ENCODE measurements around the gene ISCA1. TPM values are rescaled to one million over a fixed set of nuclear protein-coding genes. Genes with fewer than 3 reads are reported as not detected.
"Not testable (repeated sequence)": the region's sequence is repeated elsewhere in the genome, so short reads cannot be mapped to it uniquely, and the experiment has no call there.

Gene ISCA1
- total RNA-seq, 2 donors from 2014 or later, result 20.3 to 22.4 TPM

GRCh38 chr9:86315078-86315477 lies 32.7 kb upstream of the ISCA1 start:
- DNase-seq, result no peak
- TF ChIP-seq CTCF (IDR thresholded peaks at IDR 0.05), result no peak
- H3K9me3 ChIP-seq, result no peaks in the 10 kb centered on the region
- H3K27me3 ChIP-seq, result no peaks in the 10 kb centered on the region
- H3K4me1 ChIP-seq, result no peaks in the 10 kb centered on the region
- H3K27ac ChIP-seq, result no peak overlapping the region
- intact Hi-C loops (cut with DNase I), result no loop called here
- no peak overlapping the region for H3K9ac ChIP-seq (ENCODE audit: low read depth in 2 of 2, low read length in 2 of 2)
- peaks cover 37% of the 10 kb centered on the region for H3K36me3 ChIP-seq
- H3K4me3 ChIP-seq, result no peak overlapping the region

- H3K9me3 ChIP-seq; intact Hi-C loops (cut with DNase I); H3K4me1 ChIP-seq; H3K4me3 ChIP-seq; DNase-seq; H3K27ac ChIP-seq; H3K27me3 ChIP-seq; H3K9ac ChIP-seq (ENCODE audit: low read depth in 2 of 2, low read length in 2 of 2): not testable (repeated sequence)
- peaks cover 32% of the 10 kb centered on the region for H3K36me3 ChIP-seq
These were observed 30.6 kb upstream of the ISCA1 start for GRCh38 chr9:86312959-86313358.

DNA sequence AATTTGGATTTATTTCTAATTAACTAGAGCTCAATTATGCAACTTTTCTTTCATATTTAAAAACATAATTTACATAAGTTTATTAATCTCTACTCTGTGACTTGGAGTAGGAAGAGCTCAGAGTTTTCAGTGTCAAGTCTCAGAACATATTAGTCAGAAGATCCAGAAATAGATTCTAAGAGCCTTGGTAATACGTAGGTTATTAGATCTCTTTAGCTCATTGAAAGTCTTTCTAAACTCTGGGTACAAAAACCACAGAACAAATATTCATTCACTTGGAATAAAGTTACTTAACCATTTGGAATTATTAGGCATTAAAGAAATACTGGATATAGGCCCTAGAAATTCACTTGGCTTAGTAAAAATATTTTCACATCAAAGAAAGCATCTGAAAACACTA lies 26.3 kb upstream of the ISCA1 start:
- no peak for TF ChIP-seq CTCF (IDR thresholded peaks at IDR 0.05)
- Histone ChIP-seq H3K27ac (no peak overlapping the region), H3K9me3 (no peaks in the 10 kb centered on the region), H3K9ac (ENCODE audit: low read depth in 2 of 2, low read length in 2 of 2) (no peak overlapping the region), H3K4me1 (no peaks in the 10 kb centered on the region), H3K4me3 (no peak overlapping the region), H3K36me3 (peaks cover 13% of the 10 kb centered on the region), H3K27me3 (no peaks in the 10 kb centered on the region)
- no peak for DNase-seq
- intact Hi-C loops (cut with DNase I), result no loop called here

GRCh38 chr9:86304236-86304730 lies 21.9 kb upstream of the ISCA1 start:
- TF ChIP-seq CTCF (IDR thresholded peaks at IDR 0.05), result no peak
- no peaks in the 10 kb centered on the region for H3K4me1 ChIP-seq
- no peak for DNase-seq
- no peak overlapping the region for H3K9ac ChIP-seq (ENCODE audit: low read depth in 2 of 2, low read length in 2 of 2)
- peaks cover 13% of the 10 kb centered on the region for H3K36me3 ChIP-seq
- intact Hi-C loops (cut with DNase I), result loop anchor here (5.0 kb wide), 1 partner anchor 33 kb away; no protein-coding TSS in a partner anchor
- H3K27me3 ChIP-seq, result no peaks in the 10 kb centered on the region
- no peaks in the 10 kb centered on the region for H3K9me3 ChIP-seq
- no peak overlapping the region for H3K27ac ChIP-seq
- no peak overlapping the region for H3K4me3 ChIP-seq

DNA sequence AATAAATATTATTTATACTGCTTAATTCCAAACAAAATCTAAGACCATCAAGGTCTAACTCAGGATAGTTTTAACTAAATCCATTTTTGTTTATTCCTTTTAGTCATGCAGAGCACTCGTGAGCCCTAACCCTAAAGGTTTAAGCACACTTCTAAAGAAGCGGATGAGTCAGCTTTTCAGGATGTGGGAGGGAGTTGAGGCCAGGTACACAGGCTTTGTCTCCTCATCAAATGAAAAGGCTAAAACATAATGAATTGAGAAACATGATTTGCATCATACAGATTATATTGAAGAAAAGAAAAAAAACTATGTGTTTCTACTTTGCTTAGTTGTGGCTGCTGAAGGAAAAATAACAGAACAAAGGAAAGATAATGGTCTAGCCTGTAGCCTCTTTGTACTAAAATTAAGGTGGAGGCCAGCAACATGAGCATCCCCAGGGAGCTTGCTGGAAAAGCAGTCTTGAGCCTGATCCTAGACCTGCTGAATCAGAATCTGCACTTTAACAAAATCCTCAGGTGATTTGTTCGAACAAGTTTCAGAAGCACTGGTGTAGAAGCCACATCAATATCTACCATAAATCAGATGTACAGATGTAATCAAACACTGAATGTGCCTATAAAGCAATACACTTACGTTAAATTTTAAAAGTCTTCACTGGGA lies 21.1 kb upstream of the ISCA1 start:
- Histone ChIP-seq H3K27ac (no peak overlapping the region), H3K9ac (ENCODE audit: low read depth in 2 of 2, low read length in 2 of 2) (no peak overlapping the region), H3K9me3 (no peaks in the 10 kb centered on the region), H3K4me1 (no peaks in the 10 kb centered on the region), H3K36me3 (peaks cover 13% of the 10 kb centered on the region), H3K27me3 (no peaks in the 10 kb centered on the region), H3K4me3 (no peak overlapping the region)
- TF ChIP-seq CTCF (IDR thresholded peaks at IDR 0.05), result no peak
- no peak for DNase-seq
- intact Hi-C loops (cut with DNase I), result loop anchor here (5.0 kb wide), 1 partner anchor 34 kb away; no protein-coding TSS in a partner anchor

DNA sequence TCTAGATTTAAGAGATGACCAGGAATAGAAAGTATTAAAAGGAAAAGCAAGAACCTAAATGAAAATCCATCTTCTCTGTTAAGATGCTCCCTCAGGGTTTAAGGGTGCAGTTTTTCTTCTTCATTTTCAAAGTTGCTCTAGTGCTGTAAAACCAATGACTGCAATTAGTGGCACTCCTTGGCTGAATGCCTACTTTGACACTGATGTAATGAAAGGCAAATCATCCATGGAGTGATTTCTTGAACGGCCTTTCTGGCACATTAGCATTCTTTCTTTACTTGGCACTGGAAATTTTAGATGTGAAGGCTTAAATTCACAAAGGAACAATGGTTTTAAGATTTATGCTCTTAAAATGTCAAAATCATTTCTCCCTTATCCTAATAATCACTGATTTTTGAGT lies 19.3 kb upstream of the ISCA1 start:
- DNase-seq, result no peak
- H3K27me3 ChIP-seq, result no peaks in the 10 kb centered on the region
- H3K36me3 ChIP-seq, result peaks cover 8% of the 10 kb centered on the region
- no peak overlapping the region for H3K4me3 ChIP-seq
- intact Hi-C loops (cut with DNase I), result loop anchor here (5.0 kb wide), 1 partner anchor 36 kb away; no protein-coding TSS in a partner anchor
- no peak overlapping the region for H3K27ac ChIP-seq
- no peak for TF ChIP-seq CTCF (IDR thresholded peaks at IDR 0.05)
- H3K9me3 ChIP-seq, result no peaks in the 10 kb centered on the region
- no peak overlapping the region for H3K9ac ChIP-seq (ENCODE audit: low read depth in 2 of 2, low read length in 2 of 2)
- H3K4me1 ChIP-seq, result no peaks in the 10 kb centered on the region
